Cardiac muscle cell (in vitro differentiated cells and primary cell): ENCODE results near the gene CHST5. TPM values are rescaled to one million over a fixed set of nuclear protein-coding genes. Genes with fewer than 3 reads are reported as not detected.

Experiments
- DNase-seq, 2 donors: peaks; one replicate each; pipeline versions ENCODE4 v3.0.0 to v3.0.0-alpha.2; 2010 to 2017; ENCODE audit warnings: low read depth in 1 of 2, low spot score in 1 of 2
- H3K27ac ChIP-seq: fragments of 200-600 bp; sonication (generic); 2 replicates; pipeline ENCODE4 v1.5.1; 2016
- H3K27me3 ChIP-seq: fragments of 200-600 bp; sonication (generic); 2 replicates; pipeline ENCODE4 v1.6.0; 2016; ENCODE audit warnings: control low read depth
- H3K36me3 ChIP-seq: fragments of 200-600 bp; sonication (generic); 2 replicates; pipeline ENCODE4 v1.5.1; 2016; ENCODE audit warnings: control low read depth
- H3K4me1 ChIP-seq: fragments of 200-600 bp; sonication (generic); 2 replicates; pipeline ENCODE4 v1.8.1; 2017; ENCODE audit warnings: low read depth, mild to moderate bottlenecking, mixed run types
- H3K4me3 ChIP-seq: fragments of 200-600 bp; sonication (generic); 2 replicates; pipeline ENCODE4 v1.5.1; 2016; ENCODE audit warnings: mild to moderate bottlenecking
- H3K9me3 ChIP-seq: fragments of 200-600 bp; sonication (generic); 2 replicates; pipeline ENCODE4 v1.5.1; 2017; ENCODE audit warnings: low read depth, mild to moderate bottlenecking, control low read depth
- polyA plus RNA-seq: library from polyadenylated mRNA; unstranded; fragments of >200 nt; fragmentation: Nextera tagmentation; extraction: Ambion mirVana; gene quantifications from 2 replicates; pipeline ENCODE4 v1.2.1, GENCODE V29; 2016
- total RNA-seq: library from RNA; depleted of rRNA; stranded (reverse); fragments of >200 nt; gene quantifications from 2 replicates; pipeline ENCODE4 v1.2.3, GENCODE V29; 2016
- TF ChIP-seq, protein P1 (sequence below): IDR thresholded peaks from 2 replicates; pipeline ENCODE4 v1.5.1; 2012; ENCODE audit warnings: low read depth, mild to moderate bottlenecking, low read length

CHST5 gene
- total and polyA plus RNA-seq, 2 experiments from 2014 or later: 0.66 TPM; not detected in 1

DNA sequence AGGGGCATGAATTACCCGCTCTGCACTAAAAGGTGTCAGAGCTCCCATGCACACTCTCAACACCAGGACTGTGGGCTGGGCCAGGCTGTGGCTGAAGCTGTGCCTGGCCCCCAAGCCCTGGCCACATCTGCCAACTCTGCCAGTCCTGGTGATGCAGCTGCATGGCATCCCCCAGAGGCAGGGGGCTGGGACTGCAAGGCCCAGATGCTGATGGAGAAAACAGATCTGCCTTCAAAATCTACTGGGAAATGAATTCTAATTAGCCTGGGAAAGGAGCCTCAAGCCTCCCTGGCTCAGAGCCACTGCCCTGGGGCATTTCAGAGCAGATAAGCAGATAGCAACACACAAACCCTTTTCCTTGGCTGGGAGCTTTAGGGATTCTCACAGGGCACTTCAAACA, 44.0 kb downstream of the CHST5 start:
- H3K9me3 ChIP-seq: no peaks in the 10 kb centered on the region
- H3K4me3 ChIP-seq: no peak overlapping the region
- H3K36me3 ChIP-seq: no peaks in the 10 kb centered on the region
- H3K27ac ChIP-seq: no peak overlapping the region
- peaks cover 14% of the 10 kb centered on the region for H3K27me3 ChIP-seq
- H3K4me1 ChIP-seq: no peaks in the 10 kb centered on the region
- peak in 1 of 2 donors; percentile 4 for DNase-seq
- TF ChIP-seq, protein P1, sequence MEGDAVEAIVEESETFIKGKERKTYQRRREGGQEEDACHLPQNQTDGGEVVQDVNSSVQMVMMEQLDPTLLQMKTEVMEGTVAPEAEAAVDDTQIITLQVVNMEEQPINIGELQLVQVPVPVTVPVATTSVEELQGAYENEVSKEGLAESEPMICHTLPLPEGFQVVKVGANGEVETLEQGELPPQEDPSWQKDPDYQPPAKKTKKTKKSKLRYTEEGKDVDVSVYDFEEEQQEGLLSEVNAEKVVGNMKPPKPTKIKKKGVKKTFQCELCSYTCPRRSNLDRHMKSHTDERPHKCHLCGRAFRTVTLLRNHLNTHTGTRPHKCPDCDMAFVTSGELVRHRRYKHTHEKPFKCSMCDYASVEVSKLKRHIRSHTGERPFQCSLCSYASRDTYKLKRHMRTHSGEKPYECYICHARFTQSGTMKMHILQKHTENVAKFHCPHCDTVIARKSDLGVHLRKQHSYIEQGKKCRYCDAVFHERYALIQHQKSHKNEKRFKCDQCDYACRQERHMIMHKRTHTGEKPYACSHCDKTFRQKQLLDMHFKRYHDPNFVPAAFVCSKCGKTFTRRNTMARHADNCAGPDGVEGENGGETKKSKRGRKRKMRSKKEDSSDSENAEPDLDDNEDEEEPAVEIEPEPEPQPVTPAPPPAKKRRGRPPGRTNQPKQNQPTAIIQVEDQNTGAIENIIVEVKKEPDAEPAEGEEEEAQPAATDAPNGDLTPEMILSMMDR: peak; percentile 4

DNA sequence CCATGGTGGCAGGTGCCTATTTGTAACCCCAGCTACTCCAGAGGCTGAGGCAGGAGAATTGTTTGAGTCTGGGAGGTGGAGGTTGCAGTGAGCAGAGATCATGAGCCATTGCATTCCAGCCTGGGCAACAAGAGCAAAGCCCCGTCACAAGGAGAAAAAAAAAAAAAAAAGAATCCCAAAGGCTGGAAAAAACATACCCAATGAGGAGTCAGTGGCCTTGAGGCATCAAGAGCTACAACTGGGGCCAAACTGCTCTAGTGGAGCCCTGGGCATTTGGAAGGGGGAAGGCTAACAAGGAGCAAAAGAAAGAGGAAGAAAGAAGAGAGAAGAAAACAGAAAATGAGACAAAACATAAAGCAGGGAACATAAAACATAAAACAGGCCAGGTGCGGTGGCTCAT, 47.6 kb downstream of the CHST5 start:
- Histone ChIP-seq H3K9me3 (no peaks in the 10 kb centered on the region), H3K4me3 (no peak overlapping the region), H3K27ac (no peak overlapping the region), H3K27me3 (no peaks in the 10 kb centered on the region), H3K36me3 (no peaks in the 10 kb centered on the region), H3K4me1 (no peaks in the 10 kb centered on the region)
- TF ChIP-seq, protein P1: no peak
- DNase-seq: no peak

DNA sequence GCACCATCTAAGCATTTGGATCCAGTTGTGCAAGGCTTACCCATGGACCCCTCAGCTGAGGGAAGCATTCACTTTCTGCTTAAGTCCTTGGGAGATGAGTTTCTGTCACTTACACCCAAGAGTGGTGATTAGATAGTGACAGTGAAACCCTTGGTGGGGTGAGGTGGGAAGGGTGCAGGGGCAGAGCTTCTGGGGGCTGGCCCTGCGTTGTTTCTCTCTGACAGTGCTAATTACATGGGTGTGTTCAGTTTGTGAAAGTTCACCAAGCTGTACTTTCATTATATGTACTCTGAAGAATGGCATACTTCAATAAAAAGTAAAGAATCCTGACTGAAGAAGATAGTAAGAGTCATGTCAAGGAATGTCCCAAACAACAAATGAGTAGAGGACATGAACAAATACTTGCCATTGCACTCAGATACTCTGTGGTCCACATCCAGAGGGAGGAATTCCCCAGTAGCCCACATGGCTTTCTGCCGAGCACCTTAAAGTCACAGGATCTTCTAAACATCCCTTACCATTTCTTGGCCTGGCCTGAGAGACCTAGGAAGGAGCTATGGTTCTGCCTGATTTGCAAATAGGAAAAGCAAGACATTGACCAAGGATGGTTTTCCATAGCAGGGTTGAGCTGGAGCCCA, 49.1 kb downstream of the CHST5 start:
- Histone ChIP-seq H3K36me3 (no peaks in the 10 kb centered on the region), H3K4me1 (no peaks in the 10 kb centered on the region), H3K27me3 (no peaks in the 10 kb centered on the region), H3K9me3 (no peaks in the 10 kb centered on the region), H3K27ac (no peak overlapping the region), H3K4me3 (no peak overlapping the region)
- TF ChIP-seq, protein P1: no peak
- no peak for DNase-seq

DNA sequence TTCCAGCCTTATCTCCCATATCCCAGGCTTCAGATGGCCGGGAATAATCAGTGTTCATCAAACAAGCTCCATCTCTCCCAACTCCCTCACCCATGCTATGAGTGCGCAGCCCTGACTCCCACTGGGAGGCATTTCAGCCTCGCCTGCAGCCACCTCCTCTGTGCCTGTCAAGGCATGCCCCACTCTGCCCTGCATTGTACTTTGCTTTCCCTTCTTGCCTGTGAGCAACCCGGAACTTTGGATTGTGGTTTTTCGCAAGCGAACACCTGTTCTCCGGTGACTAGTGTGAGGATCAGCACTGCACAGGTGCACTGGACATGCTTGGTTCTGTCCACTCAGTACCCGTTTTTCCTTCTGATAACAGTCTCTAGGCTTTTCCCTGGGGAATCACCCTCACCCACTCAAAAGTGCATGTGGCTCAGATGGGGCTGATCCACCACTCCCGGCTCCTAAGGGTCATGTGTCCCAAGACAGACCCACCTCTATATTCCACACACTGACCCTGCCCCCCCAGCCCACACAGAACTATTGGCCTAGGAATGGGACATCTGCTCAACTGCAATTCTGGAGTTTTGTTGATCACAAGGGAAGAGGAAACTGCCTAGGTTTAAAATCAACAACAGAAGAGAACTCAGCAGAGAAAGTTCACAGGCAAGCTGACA, 49.8 kb downstream of the CHST5 start:
- no peaks in the 10 kb centered on the region for H3K36me3 ChIP-seq
- DNase-seq: no peak
- TF ChIP-seq, protein P1: no peak

DNA sequence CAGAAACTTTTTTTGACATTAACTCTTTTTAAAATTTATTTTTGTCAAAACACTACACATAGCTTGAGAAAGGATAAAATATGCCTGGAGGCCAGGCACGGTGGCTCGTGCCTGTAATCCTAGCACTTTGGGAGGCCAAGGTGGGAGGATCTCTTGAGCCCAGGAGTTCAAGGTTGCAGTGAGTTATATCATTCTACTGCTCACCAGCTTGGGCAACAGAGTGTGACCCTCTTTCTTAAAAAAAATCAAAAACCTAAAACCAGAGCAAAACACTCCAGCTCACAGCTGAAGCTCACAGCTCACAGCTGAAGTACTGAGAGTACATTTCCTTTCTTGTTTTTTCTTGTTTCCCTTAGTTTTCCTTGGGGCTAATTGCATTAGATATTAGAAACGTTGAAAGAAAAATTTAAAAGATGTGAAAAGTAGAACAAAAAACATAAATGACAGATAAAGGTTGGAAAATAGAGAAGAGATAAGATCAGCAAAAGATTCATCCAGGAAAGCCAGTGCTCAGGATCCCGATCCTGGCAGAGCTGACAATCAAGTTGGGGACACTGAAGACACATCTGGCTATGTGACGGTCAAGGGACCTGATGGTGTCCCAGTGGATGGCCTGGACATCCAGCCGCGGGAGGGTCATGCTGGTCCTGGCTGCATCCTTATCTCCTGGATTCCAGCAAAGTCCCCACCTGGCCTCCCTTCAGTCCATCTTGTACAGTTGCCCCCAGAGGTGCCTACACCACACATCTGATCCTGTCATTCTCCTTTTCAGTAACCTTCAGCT, 50.5 kb downstream of the CHST5 start:
- TF ChIP-seq, protein P1: no peak
- no peak overlapping the region for H3K27ac ChIP-seq
- no peaks in the 10 kb centered on the region for H3K9me3 ChIP-seq
- no peaks in the 10 kb centered on the region for H3K27me3 ChIP-seq
- no peak overlapping the region for H3K4me3 ChIP-seq
- H3K4me1 ChIP-seq: no peaks in the 10 kb centered on the region
- no peak for DNase-seq
- H3K36me3 ChIP-seq: no peaks in the 10 kb centered on the region

More for the DNA sequence above, 49.8 kb downstream of the CHST5 start:
- Histone ChIP-seq H3K4me1 (no peaks in the 10 kb centered on the region), H3K27ac (no peak overlapping the region), H3K9me3 (no peaks in the 10 kb centered on the region), H3K27me3 (no peaks in the 10 kb centered on the region), H3K4me3 (no peak overlapping the region)
